ENCODE measurements around the gene FBXO42. TPM values are rescaled to one million over a fixed set of nuclear protein-coding genes. Genes with fewer than 3 reads are reported as not detected.

The FBXO42 gene
- total and polyA plus RNA-seq, 2 of the 13 experiments (the other 11 are each of a cell fraction or from before 2014, with no cell fraction given) = 7.6 to 17.5 TPM

- no peak overlapping the region for H2AFZ ChIP-seq (ENCODE audit: low read length)
- no peak overlapping the region for H3K4me2 ChIP-seq (ENCODE audit: low read depth, low read length)
- peaks cover 3% of the 10 kb centered on the region for H3K79me2 ChIP-seq (ENCODE audit: insufficient read depth, low read length)
- peaks cover 11 to 53% of the 10 kb centered on the region in 2 experiments; a peak in 4 of 5 replicates for H3K36me3 ChIP-seq (replicated peaks in 1 of 2; ENCODE audit: control insufficient read depth in 1 of 2, insufficient read depth in 2 of 2, low read length in 2 of 2)
- intact Hi-C loops (cut with micrococcal nuclease; ENCODE audit: unreplicated experiment) (no loop called here), in situ Hi-C loops (cut with HindIII; ENCODE audit: extremely low pct_ligation_motif_present, low pct_unique_long_range_greater_than_20kb) (no loop called here)
- WGBS (ENCODE audit: low lambda C conversion rate) = 95% methylated on average over 3 of the region's 3 CpGs
- FAIRE-seq (no peak), ATAC-seq (no peak), DNase-seq (ENCODE audit: low spot score) (no peak)
- TF ChIP-seq ATF7 (IDR thresholded peaks at IDR 0.05) = 0 out of 2 replicates have a peak, but pooled peaks have one; percentile 2
- TF ChIP-seq ATF7 (CRISPR knock-in tag; IDR thresholded peaks at IDR 0.05) = no peak
- TF ChIP-seq PTBP1 (IDR thresholded peaks at IDR 0.05; ENCODE audit: low read depth, low read length, poor library complexity, severe bottlenecking) = no peak
- no peaks in the 10 kb centered on the region for H3K4me1 ChIP-seq (ENCODE audit: insufficient read depth, low read length)
- H4K20me1 ChIP-seq (ENCODE audit: insufficient read depth, low read length) = no peaks in the 10 kb centered on the region
- H3K27ac ChIP-seq (ENCODE audit: extremely low read length, insufficient read depth, low read length) = no peak overlapping the region
- BruUV-seq (replicated peaks) = no TSS peak
- no peaks in the 10 kb centered on the region for H3K9me3 ChIP-seq (ENCODE audit: low read length)
- ChIA-PET POLR2A (no interaction called here), CTCF (ENCODE audit: low intra/inter-chr PET ratio, low total read pairs) (no interaction called here)
- H3K9ac ChIP-seq (ENCODE audit: insufficient read depth, low read depth, low read length) = no peak overlapping the region
- no peak overlapping the region for H3K4me3 ChIP-seq (replicated peaks in 1 of 3; ENCODE audit: insufficient read depth in 1 of 3, low read depth in 2 of 3, low read length in 3 of 3)
- no peaks in the 10 kb centered on the region for H3K27me3 ChIP-seq (ENCODE audit: control insufficient read depth in 1 of 2, insufficient read depth in 2 of 2, low read length in 2 of 2)
These were observed 62.3 kb downstream of the FBXO42 start for GRCh38 chr1:16289959-16290358.

- Histone ChIP-seq H3K36me3 (replicated peaks in 1 of 2; ENCODE audit: control insufficient read depth in 1 of 2, insufficient read depth in 2 of 2, low read length in 2 of 2) (peaks cover 5 to 32% of the 10 kb centered on the region in 2 experiments; a peak in 4 of 5 replicates), H4K20me1 (ENCODE audit: insufficient read depth, low read length) (no peaks in the 10 kb centered on the region), H3K4me2 (ENCODE audit: low read depth, low read length) (no peak overlapping the region), H3K9me3 (ENCODE audit: low read length) (no peaks in the 10 kb centered on the region), H3K9ac (ENCODE audit: insufficient read depth, low read depth, low read length) (no peak overlapping the region), H3K79me2 (ENCODE audit: insufficient read depth, low read length) (peaks cover 3% of the 10 kb centered on the region), H3K27ac (ENCODE audit: extremely low read length, insufficient read depth, low read length) (no peak overlapping the region), H3K4me3 (replicated peaks in 1 of 3; ENCODE audit: insufficient read depth in 1 of 3, low read depth in 2 of 3, low read length in 3 of 3) (no peak overlapping the region), H3K27me3 (ENCODE audit: control insufficient read depth in 1 of 2, insufficient read depth in 2 of 2, low read length in 2 of 2) (no peaks in the 10 kb centered on the region), H2AFZ (ENCODE audit: low read length) (no peak overlapping the region), H3K4me1 (ENCODE audit: insufficient read depth, low read length) (no peaks in the 10 kb centered on the region)
- WGBS (ENCODE audit: low lambda C conversion rate) = 95% methylated on average over 4 of the region's 4 CpGs
- no peak for FAIRE-seq
- ChIA-PET POLR2A (no interaction called here), CTCF (ENCODE audit: low intra/inter-chr PET ratio, low total read pairs) (no interaction called here)
- no TSS peak for BruUV-seq (replicated peaks)
- intact Hi-C loops (cut with micrococcal nuclease; ENCODE audit: unreplicated experiment) (no loop called here), in situ Hi-C loops (cut with HindIII; ENCODE audit: extremely low pct_ligation_motif_present, low pct_unique_long_range_greater_than_20kb) (no loop called here)
- ATAC-seq = no peak
- no peak for DNase-seq (ENCODE audit: low spot score)
- no peak for TF ChIP-seq ZNF337 (CRISPR knock-in tag; IDR thresholded peaks at IDR 0.05; ENCODE audit: borderline replicate concordance, low read depth)
- no peak for TF ChIP-seq ZNF280B (CRISPR knock-in tag; IDR thresholded peaks at IDR 0.05; ENCODE audit: borderline replicate concordance)
- no peak for TF ChIP-seq KLF16 (CRISPR knock-in tag; IDR thresholded peaks at IDR 0.05)
- no peak for TF ChIP-seq REPIN1 (CRISPR knock-in tag; IDR thresholded peaks at IDR 0.05; ENCODE audit: borderline replicate concordance, low read depth)
- no peak for TF ChIP-seq PRMT3 (CRISPR knock-in tag; IDR thresholded peaks at IDR 0.05; ENCODE audit: borderline replicate concordance, low read depth)
- no peak for TF ChIP-seq MATR3 (CRISPR knock-in tag; IDR thresholded peaks at IDR 0.05)
- no peak for TF ChIP-seq SP4 (CRISPR knock-in tag; IDR thresholded peaks at IDR 0.05)
- no peak for TF ChIP-seq PLSCR1 (CRISPR knock-in tag; IDR thresholded peaks at IDR 0.05; ENCODE audit: borderline replicate concordance)
- no peak for TF ChIP-seq ATRX (CRISPR knock-in tag; IDR thresholded peaks at IDR 0.05; ENCODE audit: borderline replicate concordance)
- no peak for TF ChIP-seq MTF2 (CRISPR knock-in tag; IDR thresholded peaks at IDR 0.05; ENCODE audit: borderline replicate concordance)
- no peak for TF ChIP-seq MIER3 (CRISPR knock-in tag; IDR thresholded peaks at IDR 0.05; ENCODE audit: borderline replicate concordance)
- no peak for TF ChIP-seq MBD4 (IDR thresholded peaks at IDR 0.05; ENCODE audit: borderline replicate concordance, low read length)
- TF ChIP-seq FOXK1 (CRISPR knock-in tag; IDR thresholded peaks at IDR 0.05; ENCODE audit: borderline replicate concordance, low read depth) = no peak
- TF ChIP-seq ZNF547 (CRISPR knock-in tag; IDR thresholded peaks at IDR 0.05) = no peak
These were observed 66.2 kb downstream of the FBXO42 start for GRCh38 chr1:16286122-16286521.
